ENCODE results near the gene FFAR3. TPM values are rescaled to one million over a fixed set of nuclear protein-coding genes. Genes with fewer than 3 reads are reported as not detected.

The FFAR3 gene
- total RNA-seq: not detected

- peak; percentile 11 for DNase-seq
These were observed at the start of gene FFAR3 for GRCh38 chr19:35357867-35358573. FFAR3 (plus strand) TSS chr19:35358460; CDS start chr19:35358891, 431 bp downstream.

- DNase-seq: no peak
These were observed 49.4 kb upstream of the FFAR3 start for GRCh38 chr19:35308910-35309309.

- peak; percentile 43 for DNase-seq
These were observed 48.6 kb upstream of the FFAR3 start for GRCh38 chr19:35309481-35310279.

GRCh38 chr19:35310331-35310730 is 47.9 kb upstream of the FFAR3 start:
- no peak for DNase-seq

- no peak for DNase-seq
These were observed 47.3 kb upstream of the FFAR3 start for GRCh38 chr19:35310811-35311465.

- no peak for DNase-seq
These were observed 46.2 kb upstream of the FFAR3 start for GRCh38 chr19:35311901-35312665.

- DNase-seq: no peak
These were observed 44.7 kb upstream of the FFAR3 start for GRCh38 chr19:35313587-35313986.

- no peak for DNase-seq
These were observed 44.2 kb upstream of the FFAR3 start for GRCh38 chr19:35314031-35314430.

GRCh38 chr19:35314858-35315470 is 43.3 kb upstream of the FFAR3 start:
- DNase-seq: no peak

GRCh38 chr19:35315883-35316282 is 42.4 kb upstream of the FFAR3 start:
- no peak for DNase-seq

GRCh38 chr19:35316560-35316959 is 41.7 kb upstream of the FFAR3 start:
- no peak for DNase-seq

GRCh38 chr19:35317464-35318043 is 40.7 kb upstream of the FFAR3 start:
- DNase-seq: no peak

GRCh38 chr19:35318679-35319448 is 39.4 kb upstream of the FFAR3 start:
- DNase-seq: no peak

- no peak for DNase-seq
These were observed 38.1 kb upstream of the FFAR3 start for GRCh38 chr19:35320065-35320713.

- DNase-seq: no peak
These were observed 37.0 kb upstream of the FFAR3 start for GRCh38 chr19:35321291-35321690.

GRCh38 chr19:35322014-35322413 is 36.2 kb upstream of the FFAR3 start:
- DNase-seq: no peak

- DNase-seq: no peak
These were observed 30.6 kb upstream of the FFAR3 start for GRCh38 chr19:35327642-35328041.

- no peak for DNase-seq
These were observed 29.4 kb upstream of the FFAR3 start, which contains the start of gene CD22 for GRCh38 chr19:35328851-35329285. CD22 (plus strand) TSS chr19:35329187; CDS start chr19:35332041, 2,854 bp downstream.

- DNase-seq: no peak
These were observed 28.9 kb upstream of the FFAR3 start for GRCh38 chr19:35329323-35329722.

GRCh38 chr19:35330475-35330874 is 27.8 kb upstream of the FFAR3 start:
- no peak for DNase-seq
